PC-3 (cell line): Measurements from ENCODE around the gene EYS. TPM values are rescaled to one million over a fixed set of nuclear protein-coding genes. Genes with fewer than 3 reads are reported as not detected.

ENCODE experiments used
- ATAC-seq: fragments of 200-7000 bp; cut with Tn5 transposase; 2 replicates; pipeline ENCODE4 v1.9.1; 2020; ENCODE audit warnings: mild to moderate bottlenecking, moderate library complexity
- BruUV-seq: library from RNA; stranded (reverse); fragments of 400-500 nt; replicated peaks from 2 replicates; lab custom pipeline; 2021; lab: Mats Ljungman, UMichigan
- CTCF ChIA-PET: fragments of 300-600 bp; sonication (Branson Sonifier 250); formaldehyde crosslinking; loops from one replicate; lab custom pipeline; 2022; ENCODE audit warnings: antibody characterized with exemption; lab: Charles Lee
- POLR2A ChIA-PET: fragments of 300-600 bp; sonication (Branson Sonifier 250); formaldehyde crosslinking; loops from one replicate; lab custom pipeline; 2022; ENCODE audit warnings: antibody characterized with exemption; ENCODE audit not compliant: unreplicated experiment; lab: Charles Lee
- DNase-seq: peaks from one replicate; pipeline ENCODE4 v3.0.0-alpha.2; 2015
- H2AFZ ChIP-seq: fragments of 300-600 bp; sonication (generic); 2 replicates; pipeline ENCODE4 v1.6.0; 2016; ENCODE audit warnings: antibody characterized with exemption, low read length
- H3F3A ChIP-seq: fragments of 300-600 bp; sonication (generic); one replicate; pipeline ENCODE4 v1.6.0; 2017; ENCODE audit warnings: antibody characterized with exemption, low read length, control low read depth, mild to moderate bottlenecking; ENCODE audit not compliant: unreplicated experiment
- H3K27ac ChIP-seq: fragments of 300-600 bp; sonication (generic); 2 replicates; pipeline ENCODE4 v1.5.1; 2016; ENCODE audit warnings: mild to moderate bottlenecking, low read length
- H3K27me3 ChIP-seq: fragments of 300-600 bp; sonication (generic); 2 replicates; pipeline ENCODE4 v1.6.1; 2016; ENCODE audit warnings: low read length, mixed read lengths
- H3K36me3 ChIP-seq: fragments of 300-600 bp; sonication (generic); 2 replicates; pipeline ENCODE4 v1.6.1; 2016; ENCODE audit warnings: low read depth, mixed run types, low read length, mixed read lengths
- H3K4me1 ChIP-seq: fragments of 300-600 bp; sonication (generic); 2 replicates; pipeline ENCODE4 v1.5.1; 2016; ENCODE audit warnings: low read length; ENCODE audit not compliant: insufficient read depth
- H3K4me2 ChIP-seq: fragments of 300-600 bp; sonication (generic); 2 replicates; pipeline ENCODE4 v1.6.0; 2016; ENCODE audit warnings: low read length
- H3K4me3 ChIP-seq: fragments of 300-600 bp; sonication (generic); 2 replicates; pipeline ENCODE4 v1.5.1; 2016; ENCODE audit warnings: mild to moderate bottlenecking, low read length, mixed read lengths
- H3K79me2 ChIP-seq: fragments of 300-600 bp; sonication (generic); 2 replicates; pipeline ENCODE4 v1.6.1; 2017; ENCODE audit warnings: low read length, mixed read lengths
- H3K9ac ChIP-seq: fragments of 300-600 bp; sonication (generic); 2 replicates; pipeline ENCODE4 v1.6.0; 2016; ENCODE audit warnings: mild to moderate bottlenecking, low read length
- H3K9me2 ChIP-seq: fragments of 300-600 bp; sonication (generic); replicated peaks from 2 replicates; pipeline ENCODE4 v1.6.1; 2016; ENCODE audit warnings: mixed run types, low read length, mixed read lengths
- H3K9me3 ChIP-seq: fragments of 300-600 bp; sonication (generic); 2 replicates; pipeline ENCODE4 v1.6.1; 2016; ENCODE audit warnings: low read length, mixed read lengths
- H4K20me1 ChIP-seq: fragments of 300-600 bp; sonication (generic); 2 replicates; pipeline ENCODE4 v1.6.1; 2016; ENCODE audit warnings: low read length, mixed read lengths
- EZH2 ChIP-seq: fragments of 300-600 bp; sonication (generic); IDR thresholded peaks from one replicate; pipeline ENCODE4 v1.6.1; 2017; ENCODE audit warnings: antibody characterized with exemption, mild to moderate bottlenecking, low read length; ENCODE audit not compliant: unreplicated experiment
- EZH2phosphoT487 ChIP-seq: fragments of 300-600 bp; sonication (generic); IDR thresholded peaks from 2 replicates; pipeline ENCODE4 v1.6.1; 2018; ENCODE audit warnings: mild to moderate bottlenecking, antibody characterized with exemption, low read length, borderline replicate concordance
- intact Hi-C: fragments of 100-400 bp; cut with micrococcal nuclease; formaldehyde crosslinking; loops from 2 replicates; pipeline ENCODE4 v1.9.0; 2023
- total RNA-seq: library from RNA; depleted of rRNA; stranded (reverse); fragments of >200 nt; gene quantifications from 2 replicates; pipeline ENCODE4 v1.2.3, GENCODE V29; 2014
- TF ChIP-seq, protein P1 (sequence below): fragments of 300-600 bp; sonication (generic); conservative IDR thresholded peaks from 2 replicates; pipeline ENCODE4 v1.5.1; 2017; ENCODE audit warnings: antibody characterized with exemption, low read depth, mild to moderate bottlenecking, low read length

Gene EYS
- total RNA-seq, 1 experiment from 2014 or later = 0.07 TPM

GRCh38 chr6:64049736-64050135 is 1657.3 kb downstream of the EYS start:
- Histone ChIP-seq H3K9ac (no peak overlapping the region), H3K79me2 (no peaks in the 10 kb centered on the region), H4K20me1 (no peaks in the 10 kb centered on the region), H3K4me3 (no peak overlapping the region), H3K27ac (no peak overlapping the region), H3K4me1 (peaks cover 10% of the 10 kb centered on the region; the same call in 1 of the 2 replicates), H3F3A (no peaks in the 10 kb centered on the region), H2AFZ (no peak overlapping the region), H3K9me2 (no peaks in the 10 kb centered on the region), H3K27me3 (no peaks in the 10 kb centered on the region), H3K36me3 (no peaks in the 10 kb centered on the region), H3K4me2 (no peak overlapping the region), H3K9me3 (no peaks in the 10 kb centered on the region)
- no TSS peak for BruUV-seq
- TF ChIP-seq EZH2phosphoT487 (no peak), EZH2 (no peak)
- TF ChIP-seq, protein P1, sequence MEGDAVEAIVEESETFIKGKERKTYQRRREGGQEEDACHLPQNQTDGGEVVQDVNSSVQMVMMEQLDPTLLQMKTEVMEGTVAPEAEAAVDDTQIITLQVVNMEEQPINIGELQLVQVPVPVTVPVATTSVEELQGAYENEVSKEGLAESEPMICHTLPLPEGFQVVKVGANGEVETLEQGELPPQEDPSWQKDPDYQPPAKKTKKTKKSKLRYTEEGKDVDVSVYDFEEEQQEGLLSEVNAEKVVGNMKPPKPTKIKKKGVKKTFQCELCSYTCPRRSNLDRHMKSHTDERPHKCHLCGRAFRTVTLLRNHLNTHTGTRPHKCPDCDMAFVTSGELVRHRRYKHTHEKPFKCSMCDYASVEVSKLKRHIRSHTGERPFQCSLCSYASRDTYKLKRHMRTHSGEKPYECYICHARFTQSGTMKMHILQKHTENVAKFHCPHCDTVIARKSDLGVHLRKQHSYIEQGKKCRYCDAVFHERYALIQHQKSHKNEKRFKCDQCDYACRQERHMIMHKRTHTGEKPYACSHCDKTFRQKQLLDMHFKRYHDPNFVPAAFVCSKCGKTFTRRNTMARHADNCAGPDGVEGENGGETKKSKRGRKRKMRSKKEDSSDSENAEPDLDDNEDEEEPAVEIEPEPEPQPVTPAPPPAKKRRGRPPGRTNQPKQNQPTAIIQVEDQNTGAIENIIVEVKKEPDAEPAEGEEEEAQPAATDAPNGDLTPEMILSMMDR = no peak
- DNase-seq (no peak), ATAC-seq (no peak)
- intact Hi-C loops = no loop called here
- CTCF ChIA-PET = no interaction called here
- POLR2A ChIA-PET = no interaction called here

DNA sequence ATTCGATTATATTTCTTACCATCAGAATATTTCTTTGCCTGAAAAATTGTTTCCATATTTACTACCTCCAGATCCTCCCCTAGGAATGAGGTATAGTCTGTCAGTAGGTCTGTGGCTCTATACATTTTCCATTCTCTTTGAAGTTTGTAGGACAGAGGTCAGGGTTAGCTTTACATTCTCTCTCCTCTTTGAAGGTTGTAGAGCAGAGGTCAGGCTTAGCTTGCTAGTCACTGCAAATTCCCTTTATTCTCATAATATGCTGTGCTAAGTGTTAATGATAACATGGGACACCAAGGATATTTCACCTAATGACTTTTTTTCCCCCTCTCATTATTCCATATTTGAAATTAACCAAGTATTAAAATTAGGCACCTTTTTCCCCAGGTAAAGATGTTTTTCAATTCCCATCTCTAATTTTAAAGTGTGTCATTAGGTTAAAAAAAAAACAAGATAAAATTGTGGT is 1660.2 kb downstream of the EYS start:
- no TSS peak for BruUV-seq
- no peak overlapping the region for H3K4me2 ChIP-seq
- no peaks in the 10 kb centered on the region for H3K27me3 ChIP-seq
- no peak overlapping the region for H2AFZ ChIP-seq
- no peak for DNase-seq
- H3K4me3 ChIP-seq = no peak overlapping the region
- H3K9me3 ChIP-seq = no peaks in the 10 kb centered on the region
- H3K9me2 ChIP-seq = no peaks in the 10 kb centered on the region
- no peaks in the 10 kb centered on the region for H4K20me1 ChIP-seq
- H3K79me2 ChIP-seq = no peaks in the 10 kb centered on the region
- H3K4me1 ChIP-seq = 0 out of 2 replicates have a peak, but pooled peaks cover 3% of the 10 kb centered on the region
- no peaks in the 10 kb centered on the region for H3K36me3 ChIP-seq
- TF ChIP-seq, protein P1 = no peak
- TF ChIP-seq EZH2 (no peak), EZH2phosphoT487 (no peak)
- no peaks in the 10 kb centered on the region for H3F3A ChIP-seq
- POLR2A ChIA-PET = no interaction called here
- CTCF ChIA-PET = no interaction called here
- ATAC-seq = no peak
- no peak overlapping the region for H3K9ac ChIP-seq
- intact Hi-C loops = no loop called here
- H3K27ac ChIP-seq = no peak overlapping the region

DNA sequence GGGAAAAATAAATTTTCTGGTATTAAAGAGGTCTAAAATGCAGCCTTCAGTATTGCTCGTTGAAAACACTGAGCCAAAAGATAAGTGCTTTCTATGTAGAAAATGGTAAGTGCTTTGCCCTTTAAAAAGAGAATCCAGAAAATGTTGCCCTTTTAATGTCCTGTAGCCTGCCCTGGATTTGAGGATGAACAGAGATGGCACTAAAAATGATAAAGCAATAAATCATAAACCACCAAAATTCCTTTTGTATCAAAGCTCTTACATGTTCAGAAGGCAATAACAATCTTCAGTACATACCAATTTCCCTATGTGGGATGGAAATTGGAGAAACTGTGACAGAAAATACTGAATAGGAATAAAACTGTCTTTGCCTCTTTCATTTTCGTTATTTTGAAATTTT is 1665.7 kb downstream of the EYS start:
- no TSS peak for BruUV-seq

More for the DNA sequence above, 1665.7 kb downstream of the EYS start:
- ATAC-seq = no peak
- H3F3A ChIP-seq = no peaks in the 10 kb centered on the region
- no peaks in the 10 kb centered on the region for H3K79me2 ChIP-seq
- no peaks in the 10 kb centered on the region for H3K36me3 ChIP-seq
- no peak overlapping the region for H3K4me2 ChIP-seq
- ChIA-PET CTCF (no interaction called here), POLR2A (no interaction called here)
- intact Hi-C loops = no loop called here
- no peak overlapping the region for H2AFZ ChIP-seq
- DNase-seq = no peak
- H3K27ac ChIP-seq = no peak overlapping the region
- no peak overlapping the region for H3K4me3 ChIP-seq
- H3K4me1 ChIP-seq = peaks cover 8% of the 10 kb centered on the region; the same call in 1 of the 2 replicates
- H3K9me3 ChIP-seq = no peaks in the 10 kb centered on the region
- H4K20me1 ChIP-seq = no peaks in the 10 kb centered on the region
- H3K9ac ChIP-seq = no peak overlapping the region
- TF ChIP-seq EZH2 = no peak
- TF ChIP-seq, protein P1 = no peak
- TF ChIP-seq EZH2phosphoT487 = no peak
- H3K9me2 ChIP-seq = no peaks in the 10 kb centered on the region
- H3K27me3 ChIP-seq = no peaks in the 10 kb centered on the region
